K562 (cell line): Measurements from ENCODE around the gene AP1B1. TPM values are rescaled to one million over a fixed set of nuclear protein-coding genes. Genes with fewer than 3 reads are reported as not detected.

Experiments
- ATAC-seq: fragments of 200-7000 bp; cut with Tn5 transposase; 3 replicates; pipeline ENCODE4 v1.9.1; 2020; ENCODE audit warnings: moderate library complexity
- BruUV-seq: library from RNA; stranded (reverse); fragments of 400-500 nt; replicated peaks from 2 replicates; lab custom pipeline; 2021; lab: Mats Ljungman, UMichigan
- CTCF ChIA-PET: fragments of 300-600 bp; formaldehyde crosslinking; extraction: SDS; loops from one replicate; lab custom pipeline; 2021; ENCODE audit warnings: low intra/inter-chr PET ratio; lab: Yijun Ruan, JAX
- POLR2A ChIA-PET: fragments of 300-600, 350-650 bp; sonication (Branson Sonifier 250); formaldehyde crosslinking; extraction: SDS; loops from one replicate; lab custom pipeline; 2021; ENCODE audit warnings: antibody characterized with exemption, inconsistent platforms; lab: Yijun Ruan, JAX
- DNase-seq, 4 experiments: peaks; one replicate each; pipeline versions ENCODE4 v3.0.0 to v3.0.0-alpha.2; 2011 to 2018; ENCODE audit warnings: low spot score in 3 of 4, mixed read lengths in 3 of 4; ENCODE audit errors: extremely low read depth in 1 of 4
- FAIRE-seq: peaks from 2 replicates; lab custom pipeline; 2011; peaks lifted over from hg19 to GRCh38; lab: Jason Lieb, UNC
- H2AFZ ChIP-seq: 2 replicates; pipeline ENCODE4 v1.6.0; 2011; ENCODE audit warnings: low read depth, low read length, control low read depth, inconsistent platforms
- H3K27ac ChIP-seq: fragments of 200-600 bp; 3 replicates; pipeline ENCODE4 v1.8.0; 2011; ENCODE audit warnings: low read depth, mild to moderate bottlenecking, control low read depth, inconsistent platforms, low read length, moderate library complexity, mixed read lengths; ENCODE audit errors: extremely low read depth
- H3K27me3 ChIP-seq, 2 experiments: fragments of 300-600 bp in 1 of 2; 2 replicates in 1 of 2; 3 replicates in 1 of 2; pipeline versions ENCODE4 v1.6.0 to v1.8.0; 2011; ENCODE audit warnings: inconsistent platforms in 2 of 2, low read length in 2 of 2, mild to moderate bottlenecking in 1 of 2, mixed read lengths in 1 of 2, moderate library complexity in 1 of 2; ENCODE audit not compliant: control insufficient read depth in 2 of 2, insufficient read depth in 2 of 2
- H3K36me3 ChIP-seq: fragments of 300-600 bp; 3 replicates; pipeline ENCODE4 v1.8.0; 2011; ENCODE audit warnings: mild to moderate bottlenecking, low read length, inconsistent platforms; ENCODE audit not compliant: control insufficient read depth, insufficient read depth
- H3K4me1 ChIP-seq, 2 experiments: fragments of 200-600 bp in 1 of 2; replicated peaks in 1 of 2; 2 replicates in 1 of 2; 3 replicates in 1 of 2; pipeline versions ENCODE4 v1.5.1 to v1.8.0; 2011; ENCODE audit warnings: inconsistent platforms in 2 of 2, low read length in 2 of 2, mild to moderate bottlenecking in 1 of 2, mixed read lengths in 1 of 2, moderate library complexity in 1 of 2; ENCODE audit not compliant: control insufficient read depth in 2 of 2, insufficient read depth in 2 of 2
- H3K4me2 ChIP-seq: 2 replicates; pipeline ENCODE4 v1.6.1; 2011; ENCODE audit warnings: low read length, control low read depth, inconsistent platforms, mixed read lengths; ENCODE audit not compliant: insufficient read depth
- H3K4me3 ChIP-seq: fragments of 200-600 bp; sonication (generic), shearing (Covaris generic); 2 replicates; pipeline ENCODE4 v1.5.1; 2016; ENCODE audit warnings: control low read depth, inconsistent platforms
- H3K79me2 ChIP-seq: fragments of 200-600 bp; 3 replicates; pipeline ENCODE4 v1.8.0; 2011; ENCODE audit warnings: low read length, inconsistent platforms; ENCODE audit not compliant: control insufficient read depth, insufficient read depth
- H3K9ac ChIP-seq, 2 experiments: 2 replicates each; pipeline versions ENCODE4 v1.6.0 to v1.6.1; 2011; ENCODE audit warnings: low read depth in 2 of 2, low read length in 2 of 2, control low read depth in 1 of 2, inconsistent platforms in 1 of 2, mild to moderate bottlenecking in 1 of 2, mixed read lengths in 1 of 2; ENCODE audit not compliant: insufficient read depth in 1 of 2
- H3K9me1 ChIP-seq: one replicate; pipeline ENCODE4 v1.6.0; 2011; ENCODE audit warnings: inconsistent platforms, mild to moderate bottlenecking, low read length, moderate library complexity; ENCODE audit not compliant: control insufficient read depth, insufficient read depth
- H3K9me3 ChIP-seq: replicated peaks from 2 replicates; pipeline ENCODE4 v1.5.1; 2011; ENCODE audit warnings: low read depth, low read length, inconsistent platforms; ENCODE audit not compliant: control insufficient read depth, insufficient read depth
- H4K20me1 ChIP-seq: replicated peaks from 2 replicates; pipeline ENCODE4 v1.6.1; 2011; ENCODE audit warnings: low read length, inconsistent platforms, mixed read lengths; ENCODE audit not compliant: control insufficient read depth, insufficient read depth
- CEBPG ChIP-seq, 3 experiments: fragments of 200-800 bp in 1 of 3; sonication (Bioruptor generic) in 1 of 3; sonication (generic) in 1 of 3; formaldehyde crosslinking in 1 of 3; IDR thresholded peaks in 2 of 3; conservative IDR thresholded peaks in 1 of 3; 2 replicates each; pipeline versions ENCODE4 v1.6.1 to v1.8.0; 2016 to 2022; ENCODE audit warnings: missing compliant biosample characterization in 2 of 3, missing genetic modification characterization in 2 of 3, mild to moderate bottlenecking in 1 of 3, missing genetic modification reagents in 1 of 3
- CREM ChIP-seq: IDR thresholded peaks from 2 replicates; pipeline ENCODE4 v1.6.1; 2014; ENCODE audit warnings: antibody characterized with exemption, low read depth
- HDAC3 ChIP-seq: fragments of 450-650 bp; IDR thresholded peaks from 2 replicates; pipeline ENCODE4 v1.6.1; 2018; ENCODE audit warnings: borderline replicate concordance, mild to moderate bottlenecking, moderate library complexity; ENCODE audit not compliant: partially characterized antibody
- KDM2B ChIP-seq: fragments of 250-450 bp; sonication (Bioruptor Pico); IDR thresholded peaks from 2 replicates; pipeline ENCODE4 v1.8.0; 2021; ENCODE audit warnings: mild to moderate bottlenecking, moderate library complexity
- MED1 ChIP-seq: sonication (generic); formaldehyde crosslinking; IDR thresholded peaks from 2 replicates; pipeline ENCODE4 v1.8.1; 2023; ENCODE audit warnings: missing genetic modification reagents, borderline replicate concordance
- MTA2 ChIP-seq: fragments of 450-650 bp; IDR thresholded peaks from 2 replicates; pipeline ENCODE4 v1.6.1; 2016; ENCODE audit warnings: low read depth
- NFRKB ChIP-seq: fragments of 450-650 bp; IDR thresholded peaks from 2 replicates; pipeline ENCODE4 v1.6.1; 2016; ENCODE audit warnings: low read depth
- NFXL1 ChIP-seq: fragments of 450-650 bp; formaldehyde crosslinking; IDR thresholded peaks from 2 replicates; pipeline ENCODE4 v1.4.0; 2021; ENCODE audit warnings: mild to moderate bottlenecking
- POU5F1 ChIP-seq: fragments of 150-350 bp; IDR thresholded peaks from 2 replicates; pipeline ENCODE4 v1.6.1; 2014; ENCODE audit warnings: borderline replicate concordance, low read length, low read depth, mild to moderate bottlenecking; ENCODE audit not compliant: partially characterized antibody
- RFX5 ChIP-seq: IDR thresholded peaks from 2 replicates; pipeline ENCODE4 v1.6.1; 2011; ENCODE audit warnings: low read depth, mild to moderate bottlenecking, improper control_type of control experiment, low read length
- SRSF1 ChIP-seq: fragments of 200-400 bp; formaldehyde crosslinking; IDR thresholded peaks from 2 replicates; pipeline ENCODE4 v1.6.1; 2017; ENCODE audit warnings: mild to moderate bottlenecking, low read depth, low read length, moderate library complexity
- TBP ChIP-seq: optimal IDR thresholded peaks from 2 replicates; pipeline ENCODE3; 2011; ENCODE audit warnings: low read depth, low read length, improper control_type of control experiment
- ZNF253 ChIP-seq: fragments of 250-450 bp; sonication (Bioruptor Pico); conservative IDR thresholded peaks from 2 replicates; pipeline ENCODE4 v1.6.1; 2021; ENCODE audit warnings: mild to moderate bottlenecking
- WGBS: fragments of 100-300 bp; shearing (Covaris generic); methylation state at CpG from one replicate; pipeline ENCODE4 v1.1.6; 2016; ENCODE audit warnings: low coverage, mixed read lengths; ENCODE audit not compliant: insufficient coverage; ENCODE audit errors: missing lambda C conversion rate; 5-methylcytosine and 5-hydroxymethylcytosine counted together
- in situ Hi-C: fragments of 300-500 bp; cut with MboI; formaldehyde crosslinking; loops from 4 replicates; pipeline ENCODE4 v1.15.0; 2018; ENCODE audit warnings: inconsistent platforms, mixed read lengths
- intact Hi-C: fragments of 100-400 bp; cut with micrococcal nuclease; formaldehyde crosslinking; loops from 2 replicates; pipeline ENCODE4 v1.14.2; 2022
- polyA plus RNA-seq, 8 experiments: library from polyadenylated mRNA; depleted of rRNA in 4 of 8; stranded (reverse) in 5 of 8; unstranded in 3 of 8; fragments of >200 nt; fragmentation: Nextera tagmentation in 2 of 8; fragmentation: Illumina TruSeq in 1 of 8; extraction: Ambion mirVana in 2 of 8; extraction: Trizol in 1 of 8; gene quantifications; 2 replicates each; pipeline versions ENCODE4 v1.2.1 to v1.2.3, GENCODE V29; 2011 to 2014; ENCODE audit warnings: inconsistent platforms in 1 of 8, missing spikeins in 1 of 8
- total RNA-seq, 7 experiments: library from RNA; depleted of rRNA in 6 of 7; stranded (reverse); fragments of >200 nt in 6 of 7; fragmentation: Illumina TruSeq in 2 of 7; extraction: Trizol in 2 of 7; gene quantifications; 2 replicates each; pipeline versions ENCODE4 v1.2.1 to v1.2.3, GENCODE V29; 2011 to 2021; ENCODE audit warnings: low replicate concordance in 1 of 7

The AP1B1 gene
- total and polyA plus RNA-seq, 9 of the 15 experiments (the other 6 are each of a cell fraction or from before 2014, with no cell fraction given), result 1.2 to 60.9 (median 30.1) TPM

DNA sequence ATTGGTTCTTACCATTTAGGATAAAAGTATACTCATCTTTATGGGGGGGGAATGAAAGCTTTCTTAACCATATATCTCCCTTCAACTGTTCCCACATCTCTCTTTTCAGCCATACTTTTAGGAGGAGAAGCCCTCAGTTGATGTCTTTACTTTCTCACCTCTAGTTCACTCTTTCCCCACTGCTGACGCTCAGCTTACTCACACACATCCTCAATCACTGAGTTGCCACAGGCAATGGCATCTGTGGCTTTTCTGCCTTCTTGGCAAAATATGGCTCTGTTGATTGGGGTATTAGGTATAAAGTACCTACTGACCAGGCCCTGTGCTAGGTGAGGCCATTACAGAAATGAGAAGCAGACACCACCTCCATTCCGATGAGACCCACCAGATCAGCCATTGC, 12.2 kb upstream of the AP1B1 start:
- intact Hi-C loops, result no loop called here
- Histone ChIP-seq H3K9me3 (no peaks in the 10 kb centered on the region), H3K9ac (no peak overlapping the region), H3K4me1 (no peaks in the 10 kb centered on the region; a peak in 1 of 5 replicates), H3K79me2 (no peaks in the 10 kb centered on the region), H3K4me3 (no peak overlapping the region), H3K36me3 (no peaks in the 10 kb centered on the region), H3K27me3 (no peaks in the 10 kb centered on the region), H2AFZ (no peak overlapping the region), H3K27ac (no peak overlapping the region), H3K9me1 (no peaks in the 10 kb centered on the region), H4K20me1 (no peaks in the 10 kb centered on the region), H3K4me2 (no peak overlapping the region)
- TF ChIP-seq HDAC3 (no peak), TBP (no peak), MTA2 (no peak), SRSF1 (no peak), KDM2B (no peak), CREM (no peak), CEBPG (CRISPR knock-in tag; IDR thresholded peaks at IDR 0.05) (no peak), CEBPG (tag; conservative IDR thresholded peaks at IDR 0.05 in 1 of 2, IDR thresholded peaks at IDR 0.05 in 1 of 2) (no peak), ZNF253 (CRISPR knock-in tag) (no peak), MED1 (CRISPR knock-in tag) (no peak), RFX5 (no peak), NFXL1 (no peak), NFRKB (no peak), POU5F1 (no peak)
- DNase-seq (no peak), FAIRE-seq (no peak), ATAC-seq (no peak)
- WGBS, result 59% methylated on average over 2 of the region's 2 CpGs
- POLR2A ChIA-PET, result no interaction called here
- in situ Hi-C loops, result no loop called here
- no TSS peak for BruUV-seq
- CTCF ChIA-PET, result no interaction called here
